AG10803 (cell line): ENCODE results near the gene ASIC4.

ENCODE experiments used
- DNase-seq: peaks from one replicate; pipeline ENCODE4 v3.0.0; 2010; ENCODE audit warnings: low read depth
- H3K4me3 ChIP-seq: 2 replicates; pipeline ENCODE4 v1.5.1; 2011; ENCODE audit warnings: mild to moderate bottlenecking, low read length, control low read depth
- TF ChIP-seq, protein P1 (sequence below): conservative IDR thresholded peaks from 2 replicates; pipeline ENCODE4 v1.5.1; 2011; ENCODE audit warnings: mild to moderate bottlenecking, low read length, control low read depth, inconsistent platforms

Gene ASIC4

DNA sequence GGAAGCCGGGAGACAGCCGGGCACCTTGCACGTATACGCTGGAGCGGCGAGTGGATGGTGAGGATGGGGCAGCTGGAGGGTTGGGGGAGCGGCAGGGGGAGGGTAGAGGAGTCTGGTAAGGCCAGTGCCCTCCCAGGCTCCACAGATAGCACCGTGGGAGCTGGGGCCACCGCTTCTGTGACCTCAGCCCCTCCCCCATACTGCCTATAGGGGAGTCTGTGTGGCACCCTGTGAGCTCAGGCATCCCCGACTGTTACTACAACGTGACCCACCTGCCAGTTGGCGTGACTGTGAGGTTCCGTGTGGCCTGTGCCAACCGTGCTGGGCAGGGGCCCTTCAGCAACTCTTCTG lies 25.5 kb upstream of the ASIC4 start:
- no peak for DNase-seq
- no peak overlapping the region for H3K4me3 ChIP-seq
- TF ChIP-seq, protein P1, sequence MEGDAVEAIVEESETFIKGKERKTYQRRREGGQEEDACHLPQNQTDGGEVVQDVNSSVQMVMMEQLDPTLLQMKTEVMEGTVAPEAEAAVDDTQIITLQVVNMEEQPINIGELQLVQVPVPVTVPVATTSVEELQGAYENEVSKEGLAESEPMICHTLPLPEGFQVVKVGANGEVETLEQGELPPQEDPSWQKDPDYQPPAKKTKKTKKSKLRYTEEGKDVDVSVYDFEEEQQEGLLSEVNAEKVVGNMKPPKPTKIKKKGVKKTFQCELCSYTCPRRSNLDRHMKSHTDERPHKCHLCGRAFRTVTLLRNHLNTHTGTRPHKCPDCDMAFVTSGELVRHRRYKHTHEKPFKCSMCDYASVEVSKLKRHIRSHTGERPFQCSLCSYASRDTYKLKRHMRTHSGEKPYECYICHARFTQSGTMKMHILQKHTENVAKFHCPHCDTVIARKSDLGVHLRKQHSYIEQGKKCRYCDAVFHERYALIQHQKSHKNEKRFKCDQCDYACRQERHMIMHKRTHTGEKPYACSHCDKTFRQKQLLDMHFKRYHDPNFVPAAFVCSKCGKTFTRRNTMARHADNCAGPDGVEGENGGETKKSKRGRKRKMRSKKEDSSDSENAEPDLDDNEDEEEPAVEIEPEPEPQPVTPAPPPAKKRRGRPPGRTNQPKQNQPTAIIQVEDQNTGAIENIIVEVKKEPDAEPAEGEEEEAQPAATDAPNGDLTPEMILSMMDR: no peak

DNA sequence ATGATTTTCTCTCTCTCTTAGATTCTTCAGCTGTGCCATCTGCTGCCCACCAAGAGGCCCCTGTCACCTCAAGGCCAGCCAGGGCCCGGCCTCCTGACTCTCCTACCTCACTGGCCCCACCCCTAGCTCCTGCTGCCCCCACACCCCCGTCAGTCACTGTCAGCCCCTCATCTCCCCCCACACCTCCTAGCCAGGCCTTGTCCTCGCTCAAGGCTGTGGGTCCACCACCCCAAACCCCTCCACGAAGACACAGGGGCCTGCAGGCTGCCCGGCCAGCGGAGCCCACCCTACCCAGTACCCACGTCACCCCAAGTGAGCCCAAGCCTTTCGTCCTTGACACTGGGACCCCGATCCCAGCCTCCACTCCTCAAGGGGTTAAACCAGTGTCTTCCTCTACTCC lies 25.0 kb upstream of the ASIC4 start:
- no peak for DNase-seq
- H3K4me3 ChIP-seq: no peak overlapping the region
- TF ChIP-seq, protein P1: no peak

DNA sequence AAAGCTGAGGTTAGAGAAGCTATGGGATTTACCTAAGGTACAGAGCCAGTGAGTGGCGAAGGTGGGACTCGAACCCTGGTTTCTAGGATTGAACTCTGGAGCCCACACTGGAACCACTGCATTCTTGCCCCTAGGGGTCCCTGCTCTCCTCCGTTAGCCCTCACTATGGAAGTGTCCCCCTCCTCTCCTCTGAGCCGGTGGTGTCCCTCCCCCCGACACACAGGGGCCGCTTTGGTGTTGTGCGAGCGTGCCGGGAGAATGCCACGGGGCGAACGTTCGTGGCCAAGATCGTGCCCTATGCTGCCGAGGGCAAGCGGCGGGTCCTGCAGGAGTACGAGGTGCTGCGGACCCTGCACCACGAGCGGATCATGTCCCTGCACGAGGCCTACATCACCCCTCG lies 24.1 kb upstream of the ASIC4 start:
- DNase-seq: no peak
- TF ChIP-seq, protein P1: peak; percentile 23; the same call in 1 of the 2 replicates
- no peak overlapping the region for H3K4me3 ChIP-seq

DNA sequence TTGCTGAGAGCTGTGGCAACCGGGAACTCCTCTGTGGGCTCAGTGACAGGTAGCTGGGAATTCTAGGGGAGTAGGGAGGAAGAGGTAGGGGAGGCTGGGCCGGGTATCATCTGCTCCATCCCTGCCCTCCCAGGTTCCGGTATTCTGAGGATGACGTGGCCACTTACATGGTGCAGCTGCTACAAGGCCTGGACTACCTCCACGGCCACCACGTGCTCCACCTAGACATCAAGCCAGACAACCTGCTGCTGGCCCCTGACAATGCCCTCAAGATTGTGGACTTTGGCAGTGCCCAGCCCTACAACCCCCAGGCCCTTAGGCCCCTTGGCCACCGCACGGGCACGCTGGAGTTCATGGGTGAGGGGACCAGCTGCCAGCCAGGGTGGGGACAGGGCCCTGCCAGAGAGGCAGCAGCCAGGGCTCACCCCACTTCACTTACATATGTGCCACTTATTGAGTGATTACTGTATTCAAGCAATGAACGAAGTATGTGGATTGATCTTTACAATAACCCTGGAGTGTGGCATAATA lies 23.6 kb upstream of the ASIC4 start:
- no peak for DNase-seq
- TF ChIP-seq, protein P1: no peak
- no peak overlapping the region for H3K4me3 ChIP-seq

DNA sequence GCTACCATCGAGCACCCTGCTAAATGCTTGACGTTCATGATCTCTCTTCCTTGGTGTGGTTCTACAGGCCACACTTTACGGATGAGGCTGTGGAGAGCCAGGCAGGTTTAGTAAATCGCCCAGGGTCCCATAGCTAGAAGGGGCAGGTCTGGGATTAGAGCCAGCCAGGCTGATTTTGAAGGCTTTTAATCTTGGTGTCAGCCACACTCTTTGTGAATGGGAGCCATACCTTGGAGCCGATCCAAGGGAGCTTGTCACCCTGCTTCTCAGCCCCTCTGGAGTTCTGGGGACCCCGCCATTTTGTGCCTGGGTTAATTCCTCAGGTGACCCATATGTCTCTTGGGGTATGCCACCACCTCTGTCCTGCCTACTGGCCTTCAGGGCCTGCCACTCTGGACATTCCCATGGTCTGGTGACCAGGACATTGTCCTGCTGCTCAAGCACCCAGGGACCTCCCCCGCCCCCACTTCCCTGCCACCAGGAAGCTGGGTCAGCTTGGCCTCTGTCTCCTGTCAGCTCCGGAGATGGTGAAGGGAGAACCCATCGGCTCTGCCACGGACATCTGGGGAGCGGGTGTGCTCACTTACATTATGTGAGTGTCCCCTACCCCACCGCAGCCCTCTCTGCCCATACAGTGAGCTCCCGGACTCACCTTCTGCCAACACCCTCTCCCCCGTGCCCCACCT lies 22.9 kb upstream of the ASIC4 start:
- DNase-seq: no peak
- TF ChIP-seq, protein P1: no peak

DNA sequence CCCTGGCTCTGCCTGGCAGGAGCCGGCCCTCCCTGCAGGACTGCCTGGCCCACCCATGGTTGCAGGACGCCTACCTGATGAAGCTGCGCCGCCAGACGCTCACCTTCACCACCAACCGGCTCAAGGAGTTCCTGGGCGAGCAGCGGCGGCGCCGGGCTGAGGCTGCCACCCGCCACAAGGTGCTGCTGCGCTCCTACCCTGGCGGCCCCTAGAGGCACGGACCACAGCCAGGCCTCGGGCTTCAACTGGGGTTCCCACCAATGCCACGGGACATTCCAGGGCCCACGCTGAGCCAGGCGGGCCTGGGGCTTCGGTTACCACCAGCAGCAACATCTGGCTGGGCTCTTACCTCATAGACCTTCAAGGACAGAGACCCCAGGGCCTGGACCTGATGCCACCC lies 21.7 kb upstream of the ASIC4 start:
- TF ChIP-seq, protein P1: no peak

More for the DNA sequence above, 22.9 kb upstream of the ASIC4 start:
- H3K4me3 ChIP-seq: no peak overlapping the region

DNA sequence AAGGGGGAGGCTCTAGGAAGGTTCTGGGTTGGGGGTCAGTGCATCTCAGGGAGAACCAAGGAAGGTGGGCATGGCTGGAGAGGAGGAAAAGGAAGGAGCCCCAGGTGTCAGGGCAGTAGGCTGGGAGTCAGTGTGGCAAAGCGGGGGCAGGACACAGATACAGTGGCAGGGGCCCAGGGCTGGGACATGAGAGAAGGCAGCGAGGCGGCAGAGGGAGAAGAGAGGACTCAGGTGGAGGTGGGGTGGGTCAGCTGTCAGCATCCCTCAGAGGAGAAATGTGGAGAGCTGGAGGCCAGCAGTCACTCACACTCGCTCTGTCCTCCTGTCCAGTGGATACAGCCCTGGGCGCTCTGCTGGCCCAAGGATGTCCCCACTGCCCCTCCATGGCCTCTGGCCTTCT lies 21.2 kb upstream of the ASIC4 start:
- TF ChIP-seq, protein P1: no peak
- no peak for DNase-seq
- no peak overlapping the region for H3K4me3 ChIP-seq

More for the DNA sequence above, 21.7 kb upstream of the ASIC4 start:
- DNase-seq: no peak
- H3K4me3 ChIP-seq: no peak overlapping the region
